ENCODE data around the gene ZNF385B.

DNA sequence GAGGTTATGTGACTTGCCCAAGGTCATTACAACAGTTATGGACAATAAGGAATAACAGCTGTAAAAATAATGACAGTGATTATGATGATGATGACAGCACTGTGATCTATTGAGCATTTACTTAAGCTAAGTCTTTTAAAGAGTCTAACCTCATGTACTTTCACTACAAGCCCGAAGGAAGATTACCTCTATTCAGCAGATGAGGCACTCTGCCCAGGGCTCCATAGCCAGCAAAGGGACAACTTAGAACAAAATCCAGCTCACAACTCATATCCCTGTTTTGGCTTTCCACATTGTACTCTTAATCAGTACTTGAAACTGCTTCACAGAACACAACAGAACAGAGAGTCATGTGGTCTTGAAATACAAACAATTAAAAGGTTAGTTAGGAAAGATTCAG, 290.2 kb downstream of the ZNF385B start:
- TF ChIP-seq POLR2A (IDR thresholded peaks at IDR 0.05; ENCODE audit: low read depth, low read length) (no peak), POLR2AphosphoS5 (IDR thresholded peaks at IDR 0.05; ENCODE audit: low read depth, low read length) (no peak), TAF1 (IDR thresholded peaks at IDR 0.05; ENCODE audit: borderline replicate concordance, low read depth, low read length) (no peak)
